Heart left ventricle (tissue), 16 donors: ENCODE measurements around the gene TTLL1. TPM values are rescaled to one million over a fixed set of nuclear protein-coding genes. Genes with fewer than 3 reads are reported as not detected.

Experiments
- ATAC-seq, 4 donors: fragments of 200-7000 bp; cut with Tn5 transposase; one replicate each; pipeline ENCODE4 v1.9.1; 2020 to 2022; ENCODE audit warnings: moderate library complexity in 4 of 4, mild to moderate bottlenecking in 3 of 4, moderate number of reproducible peaks in 1 of 4
- DNase-seq, 5 donors: peaks; one replicate each; pipeline ENCODE4 v3.0.0-alpha.2; 2020
- H3K27ac ChIP-seq, 12 donors: fragments of 200-600 bp; sonication (generic) in 4 of 12; one replicate each; pipeline versions ENCODE4 v1.5.0 to v1.8.0; 2016 to 2022; ENCODE audit warnings: mild to moderate bottlenecking in 2 of 12
- H3K27me3 ChIP-seq, 9 donors: fragments of 200-600 bp; sonication (generic) in 2 of 9; one replicate each; pipeline versions ENCODE4 v1.5.1 to v1.8.0; 2016 to 2022; ENCODE audit warnings: mild to moderate bottlenecking in 3 of 9
- H3K36me3 ChIP-seq, 9 donors: fragments of 200-600 bp; sonication (generic) in 2 of 9; one replicate each; pipeline versions ENCODE4 v1.5.0 to v1.8.0; 2018 to 2022; ENCODE audit warnings: mild to moderate bottlenecking in 2 of 9
- H3K4me1 ChIP-seq, 12 donors: fragments of 200-600 bp; sonication (generic) in 4 of 12; one replicate each; pipeline versions ENCODE4 v1.5.0 to v1.8.0; 2016 to 2022; ENCODE audit warnings: mild to moderate bottlenecking in 3 of 12
- H3K4me3 ChIP-seq, 12 donors: fragments of 200-600 bp; sonication (generic) in 4 of 12; one replicate each; pipeline versions ENCODE4 v1.5.0 to v1.8.0; 2017 to 2022; ENCODE audit warnings: mild to moderate bottlenecking in 9 of 12, moderate library complexity in 4 of 12
- H3K9me3 ChIP-seq, 12 donors: fragments of 200-600 bp; sonication (generic) in 4 of 12; one replicate each; pipeline versions ENCODE4 v1.5.0 to v1.8.0; 2016 to 2022; ENCODE audit warnings: mild to moderate bottlenecking in 1 of 12
- POLR2A ChIP-seq, 2 donors: fragments of 450-650 bp; IDR thresholded peaks; one replicate each; pipeline ENCODE4 v1.6.1; 2017; ENCODE audit warnings: antibody characterized with exemption in 2 of 2, mild to moderate bottlenecking in 2 of 2, moderate library complexity in 2 of 2
- WGBS, 4 donors: extraction: QIAGEN DNeasy Blood & Tissue Kit in 2 of 4; methylation state at CpG; one replicate each; pipeline versions ENCODE4 v1.1.5 to v1.1.7; 2013 to 2018; 5-methylcytosine and 5-hydroxymethylcytosine counted together
- intact Hi-C, 10 donors: fragments of 100-400 bp; cut with DNase I; formaldehyde crosslinking; loops; one replicate each; pipeline versions ENCODE4 v1.11.1 to v1.14.2; 2022
- polyA plus RNA-seq, 2 donors: library from polyadenylated mRNA; stranded (reverse); fragments of 200-250 nt; gene quantifications; one replicate each; pipeline ENCODE4 v1.2.3, GENCODE V29; 2013
- total RNA-seq, 9 donors: library from RNA; depleted of rRNA in 2 of 9; stranded (reverse); fragments of >200 nt in 2 of 9; fragmentation: NEBNext Ultra II Directional in 3 of 9; extraction: Animal tissue kit (Norgen Biotek cat#: 25700) in 3 of 9; gene quantifications; one replicate each; pipeline versions ENCODE4 v1.1.0 to v1.2.4, GENCODE V29; 2016 to 2023
- TF ChIP-seq, protein P1 (sequence below), 12 donors: fragments of 200-600 bp; sonication (generic) in 4 of 12; IDR thresholded peaks; one replicate each; pipeline versions ENCODE4 v1.5.0 to v1.8.0; 2018 to 2022; ENCODE audit warnings: antibody characterized with exemption in 12 of 12, mild to moderate bottlenecking in 5 of 12
- donor health status: ischemic (EF 13 %, LVEDD 7.1; RV severe dilation, severe dysfunction).
- donor health status: healthy with polysubstance abuse.
- donor health status: DM: no; HTN: yes; CAD: no.
- donor health status: DM: no; HTN: no; CAD: no.
- donor health status: ischemic (EF 25% LVEDD 6.9; RV normal size, moderate dysfunction).
- donor health status: ischemic (EF 25% LVEDD 5.7; RV mildly dilated, moderate dysfunction).
- donor health status: healthy.
- donor health status: DM: yes; HTN: yes; CAD: no.
- donor health status: ischemic (EF 35%, LVEDD 5.7; RV mildly dilated, moderate dysfunction).
- donor health status: nonischemic (EF 11% LVEDD 7.7; RV severe dilation, severe dysfunction).
- donor health status: DM: yes; HTN: yes; CAD: no.
- donor health status: PGD.
- donor health status: ischemic (EF 29% LVEDD 5.4; RV normal size, mild dysfunction).
- donor health status: nonischemic (EF 23%, LVEDD 6.1; RV moderate dilation, normal function).

Gene TTLL1
- total and polyA plus RNA-seq, 11 donors: 4.4 to 13.2 (median 7.5) TPM

DNA sequence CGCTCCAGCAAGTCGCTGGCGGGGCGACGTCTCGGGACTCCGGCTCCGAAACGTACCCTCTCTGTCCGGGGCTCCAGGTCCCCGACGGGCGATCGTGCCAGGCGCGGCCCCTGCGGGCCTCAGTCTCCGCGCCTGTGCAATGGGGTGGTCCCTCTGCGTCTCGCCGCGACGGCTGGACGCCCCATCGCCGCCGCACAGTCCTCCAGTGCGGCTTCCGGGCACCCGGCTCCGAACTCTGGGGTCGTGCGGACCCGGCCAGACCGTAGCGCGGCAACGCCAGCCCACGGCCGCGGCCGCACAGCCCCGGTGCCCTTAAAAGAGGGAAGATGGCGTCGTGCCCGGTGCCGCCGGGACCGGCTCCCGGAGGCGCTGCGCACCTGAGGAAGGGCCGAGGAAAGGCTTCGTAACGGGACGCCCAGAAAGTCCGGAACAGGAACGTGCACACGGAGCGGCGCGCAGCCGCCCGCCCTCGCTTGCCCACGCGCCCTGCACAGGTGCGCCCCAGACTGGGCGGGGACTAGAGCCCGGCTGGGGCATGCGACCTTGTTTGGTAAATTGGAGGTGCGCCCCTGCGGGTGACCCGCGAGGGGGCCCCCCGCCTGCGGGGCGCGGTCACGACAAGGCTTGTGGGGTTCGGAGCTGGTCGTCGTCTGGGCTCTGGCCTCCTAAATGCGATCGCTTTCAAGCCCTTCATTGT lies 21.9 kb upstream of the TTLL1 start:
- DNase-seq: no peak
- H3K27me3 ChIP-seq: peaks cover 0 to 40% (median 15%) of the 10 kb centered on the region in 9 donors

DNA sequence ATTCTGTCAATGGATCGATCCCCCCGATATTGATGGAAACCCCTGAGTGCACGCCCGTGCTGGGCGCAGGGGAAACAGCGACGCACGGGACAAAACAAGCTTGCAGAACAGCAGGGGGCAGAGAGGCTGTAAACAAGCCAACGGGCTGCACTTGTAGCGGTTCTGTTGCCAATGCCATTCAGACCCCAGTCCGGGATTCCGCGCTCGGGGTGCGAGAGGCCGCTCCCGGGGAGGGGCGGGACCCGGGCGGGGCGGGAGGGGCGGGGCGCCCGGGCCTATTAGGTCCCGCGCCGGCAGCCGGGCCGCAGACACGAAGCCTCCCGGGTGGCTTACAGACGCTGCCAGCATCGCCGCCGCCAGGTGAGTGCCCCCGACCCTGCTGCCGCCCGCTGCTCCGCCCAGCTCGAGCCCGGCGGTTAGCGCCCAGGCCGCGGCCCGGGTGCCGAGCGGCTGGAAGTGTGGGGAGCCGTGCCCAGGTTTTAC lies 21.3 kb upstream of the TTLL1 start, which contains the start of gene BIK:
TSS of gene BIK (plus strand) at position 307 of the 483 bp plus-strand sequence. CDS start 13,273 bp downstream, outside the sequence.
- DNase-seq (peak in 4 of 5 donors; percentile 32 to 73 (median 52)), ATAC-seq (peak; percentile 12 to 70 (median 62))
- no peaks in the 10 kb centered on the region for H3K36me3 ChIP-seq
- H3K27ac ChIP-seq: no peak within 1 kb of the TSS
- intact Hi-C loops: no loop called here
- TF ChIP-seq POLR2A (IDR thresholded peaks at IDR 0.05): no peak
- TF ChIP-seq, protein P1, sequence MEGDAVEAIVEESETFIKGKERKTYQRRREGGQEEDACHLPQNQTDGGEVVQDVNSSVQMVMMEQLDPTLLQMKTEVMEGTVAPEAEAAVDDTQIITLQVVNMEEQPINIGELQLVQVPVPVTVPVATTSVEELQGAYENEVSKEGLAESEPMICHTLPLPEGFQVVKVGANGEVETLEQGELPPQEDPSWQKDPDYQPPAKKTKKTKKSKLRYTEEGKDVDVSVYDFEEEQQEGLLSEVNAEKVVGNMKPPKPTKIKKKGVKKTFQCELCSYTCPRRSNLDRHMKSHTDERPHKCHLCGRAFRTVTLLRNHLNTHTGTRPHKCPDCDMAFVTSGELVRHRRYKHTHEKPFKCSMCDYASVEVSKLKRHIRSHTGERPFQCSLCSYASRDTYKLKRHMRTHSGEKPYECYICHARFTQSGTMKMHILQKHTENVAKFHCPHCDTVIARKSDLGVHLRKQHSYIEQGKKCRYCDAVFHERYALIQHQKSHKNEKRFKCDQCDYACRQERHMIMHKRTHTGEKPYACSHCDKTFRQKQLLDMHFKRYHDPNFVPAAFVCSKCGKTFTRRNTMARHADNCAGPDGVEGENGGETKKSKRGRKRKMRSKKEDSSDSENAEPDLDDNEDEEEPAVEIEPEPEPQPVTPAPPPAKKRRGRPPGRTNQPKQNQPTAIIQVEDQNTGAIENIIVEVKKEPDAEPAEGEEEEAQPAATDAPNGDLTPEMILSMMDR (IDR thresholded peaks at IDR 0.05): peak in 6 of 12 donors; percentile 6 to 42 (median 26)
- peak within 1 kb of the TSS; percentile 44 to 71 (median 56) for H3K4me3 ChIP-seq
- H3K27me3 ChIP-seq: peaks cover 0 to 40% (median 15%) of the 10 kb centered on the region in 9 donors
- H3K9me3 ChIP-seq: no peaks in the 10 kb centered on the region
- WGBS, 4 donors: 0 to 5% (median 1%) methylated on average over 8 to 49 of the region's 49 CpGs
- peaks cover 0 to 20% (median 13%) of the 10 kb centered on the region in 12 donors for H3K4me1 ChIP-seq

More for the DNA sequence above, 21.9 kb upstream of the TTLL1 start:
- H3K4me3 ChIP-seq: peak overlapping the region; percentile 44 to 71 (median 56)
- H3K4me1 ChIP-seq: peaks cover 0 to 20% (median 13%) of the 10 kb centered on the region in 12 donors
- H3K9me3 ChIP-seq: no peaks in the 10 kb centered on the region
- no peak overlapping the region for H3K27ac ChIP-seq
- WGBS, 4 donors: 3 to 13% (median 5%) methylated on average over 25 to 86 of the region's 86 CpGs
- H3K36me3 ChIP-seq: no peaks in the 10 kb centered on the region
- no peak for TF ChIP-seq POLR2A (IDR thresholded peaks at IDR 0.05)
- TF ChIP-seq, protein P1 (IDR thresholded peaks at IDR 0.05): peak in 1 of 12 donors; percentile 1
- intact Hi-C loops: no loop called here
- peak in 3 of 4 donors; percentile 46 to 57 (median 55) for ATAC-seq

DNA sequence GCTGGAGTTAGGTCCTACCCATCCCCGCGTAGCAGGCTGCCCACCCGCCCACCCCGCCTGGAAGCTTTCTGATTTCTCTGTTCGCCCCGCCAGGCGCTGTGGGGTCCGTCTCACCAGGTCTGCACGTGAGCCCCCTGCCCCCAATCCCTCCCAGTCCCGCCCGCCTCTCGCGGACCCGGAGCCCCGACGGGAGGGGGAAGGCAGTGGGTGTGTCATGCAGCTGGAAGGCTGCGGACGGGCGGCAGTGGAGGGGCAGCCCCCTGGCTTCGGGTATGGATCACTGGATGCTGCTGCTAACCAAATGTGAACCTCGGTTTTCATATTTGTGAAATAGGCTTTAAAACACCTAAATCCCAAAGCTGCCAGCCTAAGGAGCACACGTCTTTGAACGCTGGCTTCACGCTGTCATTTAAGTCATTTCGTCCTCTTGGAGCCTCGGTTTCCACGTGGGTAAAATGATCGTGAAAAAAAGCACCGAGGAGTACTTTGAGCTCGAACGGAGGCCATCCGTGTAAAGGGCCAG lies 20.8 kb upstream of the TTLL1 start:
- 4 to 18% (median 14%) methylated on average over 16 to 32 of the region's 32 CpGs for WGBS, 4 donors
- ATAC-seq: peak in 1 of 4 donors; percentile 5
- intact Hi-C loops: no loop called here
- Histone ChIP-seq H3K36me3 (no peaks in the 10 kb centered on the region), H3K9me3 (no peaks in the 10 kb centered on the region), H3K27me3 (peaks cover 0 to 40% (median 15%) of the 10 kb centered on the region in 9 donors), H3K4me1 (peaks cover 0 to 20% (median 13%) of the 10 kb centered on the region in 12 donors), H3K4me3 (peak overlapping the region in 10 of 12 donors; percentile 44 to 71 (median 58)), H3K27ac (no peak overlapping the region)
- TF ChIP-seq, protein P1 (IDR thresholded peaks at IDR 0.05): no peak
- TF ChIP-seq POLR2A (IDR thresholded peaks at IDR 0.05): no peak
- DNase-seq: no peak

DNA sequence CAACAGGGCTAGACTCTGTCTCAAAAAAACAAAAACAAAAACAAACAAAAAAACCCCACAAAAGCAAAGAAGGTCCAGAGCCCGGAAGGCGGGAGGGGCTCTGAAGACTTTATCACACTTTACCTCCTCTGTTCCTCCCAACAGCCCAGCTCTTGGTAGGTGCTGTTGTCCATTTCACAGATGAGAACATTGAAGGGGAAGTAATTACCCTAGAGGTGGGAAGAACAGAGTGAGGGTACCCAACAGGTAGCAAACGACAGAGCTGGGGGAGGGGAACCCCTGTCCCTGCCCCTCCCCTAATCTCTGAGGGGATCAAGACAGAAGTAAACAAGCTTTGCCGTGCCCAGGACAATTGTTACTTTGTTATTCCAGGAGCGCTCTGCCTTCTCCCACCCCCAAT lies 20.3 kb upstream of the TTLL1 start:
- no peak for ATAC-seq
- H3K4me3 ChIP-seq: no peak overlapping the region
- H3K4me1 ChIP-seq: peaks cover 0 to 20% (median 13%) of the 10 kb centered on the region in 12 donors
- intact Hi-C loops: no loop called here
- H3K27me3 ChIP-seq: peaks cover 0 to 40% (median 15%) of the 10 kb centered on the region in 9 donors
- DNase-seq: no peak
- H3K9me3 ChIP-seq: no peaks in the 10 kb centered on the region
- no peaks in the 10 kb centered on the region for H3K36me3 ChIP-seq
- TF ChIP-seq, protein P1 (IDR thresholded peaks at IDR 0.05): no peak
- no peak for TF ChIP-seq POLR2A (IDR thresholded peaks at IDR 0.05)
- no peak overlapping the region for H3K27ac ChIP-seq
- 64 to 73% (median 69%) methylated on average over 5 of the region's 5 CpGs for WGBS, 4 donors
